ENCODE data around the gene HDAC4. TPM values are rescaled to one million over a fixed set of nuclear protein-coding genes. Genes with fewer than 3 reads are reported as not detected.

The HDAC4 gene
- total and polyA plus RNA-seq, 10 of the 15 experiments (the other 5 are each of a cell fraction or from before 2014, with no cell fraction given), result 0.22 to 15.7 (median 4.8) TPM

- H3K27ac ChIP-seq (ENCODE audit: control insufficient read depth, insufficient read depth), result no peak overlapping the region
- H3K4me2 ChIP-seq (ENCODE audit: control insufficient read depth, insufficient read depth), result peak overlapping the region; percentile 30; the same call in 1 of the 2 replicates
- no peak overlapping the region for H3K9ac ChIP-seq (ENCODE audit: control insufficient read depth, insufficient read depth, low read length)
Observed at GRCh38 chr2:239268082-239268481, 132.7 kb downstream of the HDAC4 start.

More at GRCh38 chr2:239268082-239268481, 132.7 kb downstream of the HDAC4 start:
- POLR2A ChIA-PET, result interaction anchor here (0.6 kb wide), 1 partner anchor 498 kb away, joined by 3 read pairs; no protein-coding TSS in a partner anchor
- CTCF ChIA-PET, result interaction anchor here (1.0 to 2.7 kb wide), 13 partner anchors 10 to 666 kb away, joined by 3 to 10 read pairs (median 5); no protein-coding TSS in a partner anchor
- RAD21 ChIA-PET (ENCODE audit: unreplicated experiment), result interaction anchor here (1.0 to 2.5 kb wide), 13 partner anchors 9 to 134 kb away, joined by 3 to 9 read pairs (median 5); partner anchors contain the start of gene HDAC4
- Histone ChIP-seq H3K27me3 (replicated peaks in 1 of 2; ENCODE audit: control insufficient read depth in 2 of 2, insufficient read depth in 2 of 2, low read length in 1 of 2) (no peaks in the 10 kb centered on the region; a peak in 1 of 4 replicates), H3K36me3 (ENCODE audit: control insufficient read depth in 2 of 2, insufficient read depth in 2 of 2, low read length in 1 of 2) (no peaks in the 10 kb centered on the region), H2AFZ (ENCODE audit: control insufficient read depth, low read depth, low read length) (no peak overlapping the region), H3K79me2 (ENCODE audit: control insufficient read depth, insufficient read depth, low read length) (no peaks in the 10 kb centered on the region), H3K4me3 (no peak overlapping the region), H3K4me1 (ENCODE audit: control insufficient read depth, insufficient read depth, low read length) (peaks cover 44% of the 10 kb centered on the region), H3K9me3 (replicated peaks; ENCODE audit: control insufficient read depth, insufficient read depth, low read length) (no peaks in the 10 kb centered on the region; the same call in 2 of the 3 replicates), H4K20me1 (ENCODE audit: control insufficient read depth, insufficient read depth) (peaks cover 10% of the 10 kb centered on the region; the same call in 1 of the 2 replicates)
- in situ Hi-C loops (cut with MboI) (no loop called here), intact Hi-C loops (cut with micrococcal nuclease; ENCODE audit: unreplicated experiment) (loop anchor here (5.0 kb wide), 2 partner anchors 114 to 134 kb away; partner anchors contain the start of gene HDAC4)
- BruUV-seq (replicated peaks), result no TSS peak
- FAIRE-seq (no peak), DNase-seq (ENCODE audit: low read depth, low spot score) (no peak), ATAC-seq (no peak)
- TF ChIP-seq BMI1 (IDR thresholded peaks at IDR 0.05; ENCODE audit: borderline replicate concordance) (no peak), YY1 (IDR thresholded peaks at IDR 0.05; ENCODE audit: low read depth, low read length) (no peak), ZBTB11 (CRISPR knock-in tag; IDR thresholded peaks at IDR 0.05) (no peak), WRNIP1 (IDR thresholded peaks at IDR 0.05; ENCODE audit: borderline replicate concordance, low read depth, low read length) (no peak), HDAC2 (IDR thresholded peaks at IDR 0.05) (no peak), EGR1 (IDR thresholded peaks at IDR 0.05; ENCODE audit: borderline replicate concordance in 1 of 2, low read depth in 2 of 2, low read length in 2 of 2) (no peak), HDGF (IDR thresholded peaks at IDR 0.05) (no peak), SRF (IDR thresholded peaks at IDR 0.05; ENCODE audit: low read depth in 2 of 2, low read length in 2 of 2) (no peak), POLR2A (IDR thresholded peaks at IDR 0.05; ENCODE audit: low read depth, low read length) (no peak), BHLHE40 (IDR thresholded peaks at IDR 0.05; ENCODE audit: borderline replicate concordance in 1 of 2, low read depth in 2 of 2, low read length in 1 of 2) (no peak), YBX1 (IDR thresholded peaks at IDR 0.05) (no peak), CHD2 (IDR thresholded peaks at IDR 0.05; ENCODE audit: borderline replicate concordance, low read depth, low read length) (no peak), SMC3 (IDR thresholded peaks at IDR 0.05; ENCODE audit: borderline replicate concordance, low read length) (no peak), SP1 (IDR thresholded peaks at IDR 0.05; ENCODE audit: low read depth, low read length) (no peak), JUND (IDR thresholded peaks at IDR 0.05; ENCODE audit: low read depth, low read length) (no peak), NR2C2 (IDR thresholded peaks at IDR 0.05; ENCODE audit: borderline replicate concordance, control insufficient read depth, insufficient read length, low read depth) (no peak)
- WGBS (ENCODE audit: insufficient coverage, insufficient replicate concordance, low lambda C conversion rate, missing lambda C conversion rate), result 75% methylated on average over 6 of the region's 6 CpGs
- SMC1A ChIA-PET (ENCODE audit: uncharacterized antibody, unreplicated experiment), result interaction anchor here (0.6 to 2.6 kb wide), 13 partner anchors 15 to 130 kb away, joined by 3 to 16 read pairs (median 5); no protein-coding TSS in a partner anchor

Measured in GM12878 (cell line).